GM18502 (cell line): Measurements from ENCODE around the gene LCP1.

Experiments
- ATAC-seq: cut with Tn5 transposase; IDR thresholded peaks from one replicate; pipeline ENCODE4 v1.9.1; 2021; ENCODE audit warnings: mild to moderate bottlenecking; ENCODE audit not compliant: unreplicated experiment, poor library complexity

LCP1 gene

DNA sequence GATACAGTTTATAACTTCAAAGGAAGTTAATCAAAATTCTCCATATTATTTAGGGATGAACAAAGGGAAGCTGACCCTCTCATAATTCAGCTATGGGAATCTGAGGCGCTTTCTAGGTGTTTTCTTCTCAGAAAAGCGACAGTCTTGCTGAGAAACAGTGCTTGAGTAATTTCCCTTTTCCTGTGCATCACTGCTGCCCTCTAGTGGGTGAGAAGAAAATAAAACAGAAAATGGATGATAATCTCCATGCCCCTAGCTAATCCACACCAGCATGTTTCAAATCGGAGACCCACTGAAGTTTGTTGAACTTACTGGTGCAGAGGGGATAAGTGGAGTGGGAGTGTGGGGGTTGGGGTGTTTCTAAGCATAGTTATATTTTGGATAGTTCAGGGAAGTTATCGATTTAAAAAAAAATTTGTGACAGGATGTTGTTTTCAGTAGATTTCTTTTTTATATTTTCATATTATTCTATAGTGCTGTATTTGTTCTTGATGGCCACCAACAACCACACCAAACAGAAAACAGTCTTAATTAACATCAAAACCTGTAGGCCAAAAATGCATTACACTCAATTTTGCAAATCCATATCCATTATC, 21.4 kb downstream of the LCP1 start:
- no peak for ATAC-seq

- no peak for ATAC-seq
These were observed 21.9 kb downstream of the LCP1 start for GRCh38 chr13:46160065-46160464.

- no peak for ATAC-seq
These were observed 23.0 kb downstream of the LCP1 start for GRCh38 chr13:46158983-46159382.

DNA sequence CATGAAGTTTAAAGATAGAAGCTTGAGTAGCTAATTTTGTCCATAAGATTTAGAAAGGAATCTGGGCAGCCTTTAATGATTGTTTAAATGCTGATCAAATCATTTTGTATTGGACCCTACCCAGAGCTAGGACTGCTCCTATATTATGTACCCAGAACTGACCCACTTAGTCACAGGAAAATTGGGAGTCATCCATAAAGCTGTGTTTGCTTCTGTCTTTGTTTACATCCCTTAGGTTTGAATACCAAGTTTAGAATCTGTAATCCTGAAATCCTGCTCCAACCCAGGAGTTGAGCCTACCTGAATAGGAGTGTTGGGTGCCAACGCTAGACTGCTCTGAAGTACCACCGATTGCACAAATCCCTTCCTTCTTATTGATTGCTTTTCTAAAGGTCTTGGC, 23.8 kb downstream of the LCP1 start:
- no peak for ATAC-seq

DNA sequence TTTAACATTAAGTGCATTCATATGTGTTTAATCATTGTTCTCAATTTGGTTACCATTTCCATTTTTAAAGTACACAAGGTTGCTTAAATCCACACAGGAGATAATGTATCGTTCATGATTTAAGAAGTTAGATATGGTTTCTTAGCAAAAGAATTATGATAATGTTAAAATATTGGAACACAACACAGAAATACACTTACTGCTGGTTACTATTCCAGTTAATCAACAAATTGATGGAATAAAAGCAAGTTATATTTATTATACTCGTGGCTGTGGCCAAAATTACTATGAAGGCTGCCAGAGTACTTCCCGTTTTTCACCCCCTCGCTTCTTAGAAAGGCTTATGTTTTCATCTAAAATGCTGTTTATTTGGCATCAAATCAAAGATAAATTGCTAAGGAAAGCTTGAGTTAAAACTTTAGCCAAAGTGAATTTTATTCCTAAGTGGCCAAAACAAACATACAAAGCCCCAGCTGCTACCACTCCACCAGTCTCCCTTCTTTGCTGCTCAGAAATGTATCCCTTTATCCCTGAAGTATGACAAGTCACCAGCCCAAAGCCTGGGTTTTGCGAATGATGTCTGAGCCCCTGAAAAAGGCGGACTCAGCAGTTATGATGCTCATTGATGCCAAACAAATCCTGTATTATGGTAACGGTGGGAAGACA, 27.7 kb downstream of the LCP1 start:
- ATAC-seq, result no peak

DNA sequence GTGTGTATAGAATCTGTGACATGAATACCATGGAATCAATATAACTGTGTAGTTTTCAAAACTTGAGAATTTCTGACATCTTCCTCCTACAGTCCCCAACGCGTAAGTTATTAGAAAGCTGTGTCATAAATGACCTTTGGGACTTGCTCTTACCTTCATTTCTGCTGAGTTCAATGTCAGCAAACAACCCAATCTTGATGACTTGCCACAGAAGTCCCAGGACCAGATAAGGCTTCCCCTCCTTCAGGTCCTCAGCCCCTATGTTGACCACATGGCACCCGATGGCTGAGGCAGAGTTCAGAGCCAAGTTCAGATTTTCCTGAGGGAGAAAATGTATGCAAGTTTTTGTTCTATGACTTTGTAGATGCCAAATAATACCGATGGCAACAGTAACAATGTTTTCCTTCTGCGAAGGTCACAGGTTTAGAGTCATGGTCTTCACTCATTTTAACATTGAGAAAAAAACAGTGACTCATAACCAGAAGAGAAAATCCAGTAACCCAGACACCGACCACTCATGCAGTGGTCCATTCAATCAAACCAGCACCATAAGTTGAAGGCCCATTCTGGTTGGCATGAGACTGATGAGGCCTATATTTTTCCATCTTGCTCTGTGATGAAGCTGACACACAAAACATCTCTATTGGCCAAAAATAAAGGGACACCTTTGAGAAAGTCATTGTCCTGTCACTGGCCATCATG, 29.2 kb downstream of the LCP1 start:
- ATAC-seq, result no peak

DNA sequence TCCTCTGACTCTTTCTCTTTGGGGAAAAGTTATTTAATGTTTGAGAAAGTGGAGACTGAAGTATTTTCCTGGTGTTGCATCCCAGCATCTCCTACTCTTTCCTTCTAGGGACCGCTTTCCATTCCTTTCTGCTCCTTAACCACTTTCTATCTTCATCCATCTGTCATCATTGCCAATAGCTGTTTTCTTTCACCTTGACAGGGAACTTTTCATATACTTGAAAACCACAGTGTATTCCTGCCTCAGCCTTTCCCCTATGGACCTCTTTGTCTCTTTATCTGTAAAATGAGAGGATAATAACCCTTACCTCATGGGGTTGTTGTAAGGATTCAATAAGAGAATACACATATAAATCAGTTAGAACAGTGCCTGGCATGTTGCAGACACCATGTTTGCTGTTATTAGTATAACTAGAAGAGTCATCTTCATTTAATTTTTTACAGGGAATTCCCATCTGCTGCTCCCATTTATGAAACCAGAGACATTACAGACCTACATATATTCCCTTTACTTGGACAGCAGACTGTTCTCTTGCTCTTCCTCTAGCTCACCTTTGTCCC, 31.8 kb downstream of the LCP1 start:
- ATAC-seq, result no peak

DNA sequence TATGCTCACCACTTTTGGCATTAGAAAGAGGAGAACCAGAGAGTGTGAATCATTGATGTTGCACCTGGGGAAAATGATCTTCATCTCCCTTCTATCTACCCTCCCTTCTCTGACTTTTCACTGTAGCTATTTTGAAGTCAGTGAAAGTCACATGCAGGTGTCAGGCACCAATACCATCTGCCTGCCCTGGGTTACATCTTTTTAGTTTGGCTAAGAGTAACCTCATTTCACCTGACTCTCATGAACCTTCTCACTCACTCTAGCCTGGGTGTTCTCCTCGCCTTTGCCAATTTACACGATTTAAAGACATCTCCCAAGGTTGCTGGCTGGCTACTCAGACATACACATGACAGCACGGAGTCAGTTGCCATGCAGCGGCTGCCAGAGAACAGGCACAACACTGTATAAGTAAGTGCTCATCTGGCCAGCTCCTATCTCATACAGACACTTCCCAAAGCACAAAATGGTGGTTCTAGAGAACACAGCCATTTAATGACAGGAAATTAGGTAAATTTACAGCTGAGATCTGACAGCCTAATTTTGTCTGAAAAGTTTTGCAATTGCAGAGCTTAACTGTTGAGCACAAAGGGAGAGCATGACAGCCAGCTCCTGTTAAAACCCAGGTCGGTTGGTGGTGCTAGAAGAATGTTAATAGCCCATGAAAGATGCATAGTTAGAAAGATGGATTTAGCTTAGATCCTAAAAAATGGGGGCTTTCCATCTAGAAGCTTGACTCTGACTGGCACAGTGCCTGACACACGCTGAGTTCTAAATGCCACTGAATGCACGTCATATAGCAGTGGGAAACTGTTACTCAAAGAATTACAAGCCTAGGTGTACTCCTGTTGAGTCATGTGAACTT, 32.5 kb downstream of the LCP1 start:
- no peak for ATAC-seq

GRCh38 chr13:46146898-46147297, 35.1 kb downstream of the LCP1 start:
- no peak for ATAC-seq

DNA sequence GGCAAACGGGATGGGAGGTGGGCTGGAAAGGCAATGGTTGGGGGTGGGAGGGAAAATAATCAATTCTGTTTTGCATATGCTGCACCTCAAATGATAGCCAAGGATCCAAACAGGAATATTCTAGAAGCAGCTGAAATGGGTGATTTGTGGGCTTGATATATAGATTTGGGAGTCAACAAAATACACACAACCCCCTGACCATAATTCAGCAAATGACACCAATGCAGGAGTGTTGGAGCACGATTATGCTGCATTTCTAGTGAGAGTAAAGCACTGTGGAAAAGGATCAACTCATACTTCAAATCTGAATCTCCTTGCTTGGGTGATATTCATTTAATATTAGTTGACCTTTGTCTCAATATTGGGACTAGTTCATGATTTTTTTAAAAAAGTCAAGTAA, 36.0 kb downstream of the LCP1 start:
- no peak for ATAC-seq

GRCh38 chr13:46145135-46145534, 36.8 kb downstream of the LCP1 start:
- no peak for ATAC-seq

- no peak for ATAC-seq
These were observed 38.7 kb downstream of the LCP1 start for GRCh38 chr13:46143184-46143701.

DNA sequence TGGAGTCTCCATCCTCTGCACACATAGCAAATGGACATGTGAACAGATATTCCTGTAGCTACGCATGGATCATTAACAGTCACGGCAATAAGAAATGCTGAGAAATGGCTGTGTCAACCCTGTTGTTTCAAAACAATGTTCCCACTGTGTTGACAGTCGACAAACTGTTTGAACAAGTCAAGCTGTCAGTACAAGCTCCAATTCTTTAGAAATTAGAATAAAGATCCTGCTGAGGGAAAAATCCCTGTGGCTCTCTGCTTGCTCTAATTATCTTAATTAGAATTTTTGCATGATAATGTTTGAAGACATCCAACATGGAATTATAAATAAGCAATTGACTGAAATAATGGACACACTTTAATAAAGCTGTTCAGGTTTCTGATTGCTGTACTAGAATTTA, 39.2 kb downstream of the LCP1 start:
- no peak for ATAC-seq

DNA sequence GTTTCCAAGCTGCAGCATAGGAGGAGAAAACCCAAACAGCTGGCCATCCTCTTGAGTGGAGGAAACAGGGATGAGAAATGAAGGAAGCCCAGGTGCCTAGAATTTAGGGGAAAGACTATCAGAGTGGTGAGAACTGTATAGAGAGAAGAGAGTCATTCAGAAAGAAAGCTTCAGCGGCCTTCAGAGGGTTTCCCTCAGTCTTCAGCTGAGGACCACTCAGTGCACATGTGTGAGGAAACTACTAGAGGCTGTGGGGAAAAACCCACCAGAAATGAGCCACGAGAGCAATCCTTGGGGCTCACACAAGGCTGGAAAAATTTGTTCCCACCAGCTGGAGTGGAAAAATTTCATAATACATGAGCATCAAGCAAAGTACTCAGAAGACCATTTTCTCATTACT, 41.9 kb downstream of the LCP1 start:
- no peak for ATAC-seq

DNA sequence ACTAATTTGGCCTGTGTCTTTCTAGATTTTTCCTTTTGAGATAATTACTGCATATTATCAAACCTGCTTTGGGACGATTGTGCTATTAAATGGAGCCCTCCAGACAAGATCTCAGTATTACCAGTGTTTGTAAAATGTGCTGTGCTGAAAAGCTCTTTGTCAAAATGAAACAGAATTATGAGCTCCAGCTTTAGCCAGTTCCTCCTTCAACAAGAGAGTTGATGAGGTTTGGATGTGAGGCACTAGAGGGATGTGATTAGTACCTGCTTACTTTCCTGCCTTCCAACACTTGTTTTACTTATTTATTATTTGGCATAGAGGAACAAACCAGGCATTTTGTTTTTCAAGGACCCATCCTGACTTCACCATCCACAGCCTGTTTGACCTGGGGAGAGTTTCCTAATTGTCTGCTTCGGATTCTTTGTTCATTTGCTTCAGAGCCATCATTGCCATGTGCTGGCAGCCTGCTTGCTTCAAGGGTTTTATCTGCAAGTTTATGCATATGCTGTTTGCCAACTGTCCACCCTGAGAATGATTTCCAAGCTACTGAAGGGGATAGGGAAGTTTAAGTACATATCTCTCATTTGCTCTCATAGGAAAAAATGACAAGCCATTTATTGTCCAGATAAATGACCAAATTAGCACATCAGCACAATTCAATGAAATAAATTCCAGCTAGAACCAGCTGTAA, 44.2 kb downstream of the LCP1 start:
- no peak for ATAC-seq

GRCh38 chr13:46136688-46137087, 45.3 kb downstream of the LCP1 start:
- no peak for ATAC-seq

DNA sequence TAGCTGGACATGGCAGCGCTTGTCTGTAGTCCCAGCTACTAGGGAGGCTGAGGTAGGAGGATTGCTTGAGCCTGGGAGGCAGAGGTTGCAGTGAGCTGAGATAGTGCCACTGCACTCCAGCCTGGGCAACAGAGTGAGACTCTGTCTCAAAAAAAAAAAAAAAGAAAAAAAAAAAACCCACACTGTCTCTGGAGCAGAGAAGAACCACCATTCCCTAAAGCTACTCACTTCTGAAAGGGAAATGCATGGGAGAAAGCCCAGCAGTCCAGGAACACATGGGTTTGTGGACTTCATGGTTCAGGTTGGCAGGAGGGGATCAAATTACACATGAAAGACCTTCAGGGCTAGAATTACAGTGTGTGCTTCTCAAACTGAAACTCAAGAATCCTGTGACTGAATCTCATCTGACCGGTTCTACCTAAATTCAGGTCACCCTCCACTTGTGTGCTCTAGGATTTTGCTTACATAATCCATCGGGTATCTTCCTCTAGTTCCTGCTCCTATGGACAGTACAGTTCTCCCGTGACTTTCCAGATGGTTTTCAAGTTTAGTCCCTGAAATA, 46.9 kb downstream of the LCP1 start:
- ATAC-seq, result no peak

GRCh38 chr13:46134494-46134893, 47.5 kb downstream of the LCP1 start:
- ATAC-seq, result no peak

GRCh38 chr13:46132109-46132508, 49.9 kb downstream of the LCP1 start:
- ATAC-seq, result no peak
